ENCODE results near the gene RAB1A.

Gene RAB1A

GRCh38 chr2:65092791-65093190 is 37.1 kb downstream of the RAB1A start:
- no peak for DNase-seq (ENCODE audit: low read depth)

- no peak for DNase-seq (ENCODE audit: low read depth)
Measured at GRCh38 chr2:65085148-65085547, 44.8 kb downstream of the RAB1A start.

DNA sequence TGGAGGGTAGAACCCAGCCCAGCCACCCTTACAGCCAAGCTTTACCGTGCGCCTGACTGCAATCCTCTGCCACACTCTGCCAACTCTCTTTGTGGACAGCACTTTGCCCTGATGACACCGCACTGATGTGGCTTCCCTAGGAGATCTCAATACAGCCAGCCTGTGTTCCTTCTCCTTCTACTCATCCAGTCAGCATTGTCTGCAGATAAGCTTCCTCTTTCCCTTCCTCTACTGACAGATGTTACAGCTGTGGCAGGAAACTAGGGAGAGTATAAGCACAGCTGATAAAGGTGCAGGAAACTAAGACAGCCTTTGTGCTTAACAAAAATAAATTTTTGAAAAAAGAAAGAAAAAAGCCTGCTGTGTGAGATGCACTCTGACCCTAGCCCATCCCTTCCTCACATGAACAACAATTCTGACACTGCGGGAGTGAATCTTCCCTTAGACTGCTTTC is 48.6 kb downstream of the RAB1A start:
- DNase-seq (ENCODE audit: low read depth): no peak

- no peak for DNase-seq (ENCODE audit: low read depth)
Measured at GRCh38 chr2:65079017-65079416, 50.9 kb downstream of the RAB1A start.

GRCh38 chr2:65077898-65078297 is 52.0 kb downstream of the RAB1A start:
- DNase-seq (ENCODE audit: low read depth): no peak

DNA sequence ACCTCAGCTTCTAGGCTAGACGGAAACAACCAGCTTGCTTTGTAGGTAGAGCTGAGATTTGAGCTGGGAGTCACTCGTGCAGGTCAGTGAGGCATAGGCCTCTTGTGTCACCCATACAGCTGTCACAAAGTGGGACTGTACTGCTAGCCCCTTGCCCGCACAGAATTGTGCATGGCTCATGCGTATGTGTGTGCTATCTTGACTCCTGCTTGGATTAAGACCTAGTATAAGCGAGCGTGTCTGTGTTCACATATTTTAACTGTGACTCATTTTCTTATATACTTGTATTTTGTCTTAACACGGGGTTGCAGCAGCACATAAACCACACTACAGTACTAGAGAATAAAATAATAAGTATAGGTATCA is 53.6 kb downstream of the RAB1A start:
- DNase-seq (ENCODE audit: low read depth): no peak

GRCh38 chr2:65075605-65076344 is 54.1 kb downstream of the RAB1A start:
- DNase-seq (ENCODE audit: low read depth): no peak

GRCh38 chr2:65075176-65075575 is 54.7 kb downstream of the RAB1A start:
- DNase-seq (ENCODE audit: low read depth): no peak

DNA sequence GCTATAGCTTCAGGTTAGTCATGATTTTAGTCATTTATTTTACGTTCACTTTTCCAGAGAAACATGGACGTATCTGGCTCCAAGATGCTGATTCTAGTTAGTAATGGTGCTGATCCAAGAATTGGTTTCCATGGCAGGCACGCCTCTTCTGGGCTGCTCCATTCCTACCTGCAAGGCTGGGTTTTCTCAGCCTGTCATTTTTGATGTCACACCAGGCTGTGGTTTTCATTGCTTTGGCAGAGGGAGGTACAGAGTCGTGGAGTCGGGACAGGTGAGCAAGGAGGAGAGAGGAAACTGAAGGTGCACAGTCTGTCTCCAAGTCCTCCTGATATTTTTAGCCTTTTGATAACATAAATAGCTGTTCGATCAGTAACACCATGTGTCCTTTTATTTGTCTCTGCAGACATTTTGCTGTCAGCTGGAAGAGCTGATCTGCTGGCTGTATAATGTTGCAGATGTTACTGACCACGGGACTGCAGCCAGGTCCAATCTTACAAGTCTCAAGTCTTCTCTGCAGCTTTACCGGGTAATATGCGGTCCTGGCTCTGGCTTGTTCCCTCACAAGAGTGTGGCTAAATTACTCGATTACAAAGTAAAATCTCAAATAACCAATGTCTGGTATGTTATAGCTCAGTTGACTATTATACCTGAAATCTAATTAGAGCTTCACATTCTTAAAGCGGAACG is 55.9 kb downstream of the RAB1A start:
- no peak for DNase-seq (ENCODE audit: low read depth)

DNA sequence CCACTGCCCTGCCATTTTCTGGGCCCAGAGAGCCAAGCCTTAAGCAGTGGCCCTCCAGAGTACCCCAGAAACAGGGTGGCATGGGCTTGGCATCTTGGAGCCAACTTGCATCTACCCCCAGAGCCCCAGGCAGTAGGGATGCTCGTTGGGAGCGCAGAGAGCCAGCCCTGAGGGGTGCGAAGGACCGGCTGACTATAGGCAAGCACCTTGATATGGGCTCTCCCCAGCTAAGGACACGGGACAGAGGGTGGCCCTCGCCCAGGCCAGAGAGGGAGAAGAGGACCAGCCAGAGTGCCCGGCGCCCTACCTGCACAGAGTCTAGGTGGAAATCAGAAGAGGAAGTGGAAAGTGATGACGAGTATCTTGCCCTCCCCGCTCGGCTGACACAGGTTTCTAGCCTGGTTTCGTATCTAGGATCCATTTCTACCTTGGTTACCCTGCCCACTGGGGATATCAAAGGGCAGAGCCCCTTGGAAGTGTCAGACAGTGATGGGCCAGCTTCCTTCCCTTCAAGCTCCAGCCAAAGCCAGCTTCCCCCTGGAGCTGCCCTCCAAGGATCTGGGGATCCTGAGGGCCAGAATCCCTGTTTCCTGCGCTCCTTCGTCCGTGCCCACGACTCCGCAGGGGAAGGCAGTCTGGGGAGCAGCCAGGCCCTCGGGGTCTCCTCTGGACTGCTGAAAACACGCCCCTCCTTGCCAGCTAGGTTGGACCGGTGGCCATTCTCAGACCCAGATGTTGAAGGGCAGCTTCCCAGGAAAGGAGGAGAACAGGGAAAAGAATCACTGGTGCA is 57.5 kb downstream of the RAB1A start:
- no peak for DNase-seq (ENCODE audit: low read depth)

DNA sequence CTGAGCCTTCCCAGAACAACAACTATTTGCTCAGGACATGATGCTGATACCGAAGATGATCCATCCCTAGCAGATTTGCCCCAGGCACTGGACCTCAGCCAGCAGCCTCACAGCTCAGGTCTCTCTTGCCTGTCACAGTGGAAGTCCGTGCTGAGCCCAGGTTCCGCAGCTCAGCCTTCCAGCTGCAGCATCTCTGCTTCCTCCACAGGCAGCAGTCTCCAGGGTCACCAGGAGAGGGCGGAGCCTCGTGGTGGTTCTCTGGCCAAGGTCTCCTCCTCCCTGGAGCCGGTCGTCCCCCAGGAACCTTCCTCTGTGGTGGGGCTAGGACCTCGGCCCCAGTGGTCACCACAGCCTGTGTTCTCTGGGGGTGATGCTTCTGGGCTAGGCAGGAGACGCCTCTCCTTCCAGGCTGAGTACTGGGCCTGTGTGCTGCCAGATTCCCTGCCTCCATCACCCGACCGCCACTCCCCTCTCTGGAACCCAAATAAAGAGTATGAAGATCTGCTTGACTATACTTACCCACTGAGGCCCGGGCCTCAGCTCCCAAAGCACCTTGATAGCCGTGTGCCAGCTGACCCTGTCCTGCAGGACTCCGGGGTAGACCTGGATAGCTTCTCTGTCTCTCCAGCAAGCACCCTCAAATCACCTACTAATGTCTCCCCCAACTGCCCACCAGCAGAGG is 58.3 kb downstream of the RAB1A start:
- no peak for DNase-seq (ENCODE audit: low read depth)

DNA sequence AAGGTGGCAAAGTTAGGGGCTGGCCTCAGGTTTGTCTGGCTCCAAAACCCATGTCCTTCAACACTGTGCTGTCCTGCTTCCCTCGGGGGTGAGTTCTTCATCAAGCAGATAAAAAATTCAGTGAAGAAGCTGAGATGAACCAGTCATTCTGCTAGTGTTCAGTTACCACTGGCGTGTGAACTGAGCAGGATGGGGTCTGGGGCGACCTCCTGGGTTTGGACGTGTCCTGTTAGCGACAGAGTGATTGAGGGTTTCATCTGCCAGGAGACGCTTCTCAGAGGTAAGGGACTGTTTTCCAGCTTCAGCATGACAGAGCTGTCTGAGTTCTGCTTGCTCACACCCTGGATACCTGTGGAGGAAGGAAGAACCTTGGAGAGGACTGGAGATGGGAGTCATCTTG is 59.0 kb downstream of the RAB1A start:
- no peak for DNase-seq (ENCODE audit: low read depth)

DNA sequence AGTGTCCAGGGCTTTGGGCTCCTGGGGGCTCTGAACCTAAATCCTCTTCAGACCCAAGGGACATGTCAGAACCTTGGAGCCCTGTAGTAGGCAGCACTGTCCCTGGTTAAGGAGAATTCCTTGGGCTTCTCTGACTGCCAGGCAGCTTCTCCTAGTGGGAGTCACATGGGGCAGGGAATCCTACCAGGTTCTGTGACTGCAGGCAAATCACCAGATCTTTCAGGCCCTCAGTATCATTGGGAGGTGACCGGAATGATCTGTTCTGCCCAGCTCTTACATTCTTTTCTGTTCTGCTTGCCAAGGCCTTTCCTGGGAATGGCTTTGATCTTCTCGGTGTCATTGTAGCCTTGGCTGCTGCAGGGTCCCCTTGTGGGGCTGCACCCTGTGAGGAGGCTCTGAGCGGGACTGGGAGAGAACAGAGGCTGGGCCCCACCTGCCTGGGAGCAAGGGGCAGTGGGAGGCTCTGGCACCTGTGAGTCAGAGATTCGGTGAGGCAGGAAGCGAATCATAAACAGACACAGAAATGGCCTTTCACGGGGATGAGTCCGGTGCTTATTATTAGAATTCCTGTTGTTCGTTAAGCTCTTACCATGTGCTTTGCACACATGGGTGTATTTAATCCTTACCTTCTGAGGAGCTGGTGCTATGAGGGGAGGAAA is 59.6 kb downstream of the RAB1A start:
- DNase-seq (ENCODE audit: low read depth): no peak

DNA sequence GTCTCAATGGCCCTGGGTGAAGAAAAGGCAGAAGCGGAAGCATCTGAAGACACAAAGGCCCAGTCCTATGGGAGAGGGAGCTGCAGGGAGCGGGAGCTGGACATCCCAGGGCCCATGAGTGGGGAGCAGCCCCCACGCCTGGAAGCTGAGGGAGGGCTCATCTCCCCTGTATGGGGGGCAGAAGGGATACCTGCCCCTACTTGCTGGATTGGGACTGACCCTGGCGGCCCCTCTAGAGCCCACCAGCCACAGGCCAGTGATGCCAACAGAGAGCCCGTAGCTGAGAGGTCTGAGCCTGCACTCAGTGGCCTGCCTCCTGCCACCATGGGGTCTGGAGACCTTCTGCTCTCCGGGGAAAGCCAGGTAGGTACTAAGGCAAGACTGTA is 60.5 kb downstream of the RAB1A start:
- DNase-seq (ENCODE audit: low read depth): no peak

DNA sequence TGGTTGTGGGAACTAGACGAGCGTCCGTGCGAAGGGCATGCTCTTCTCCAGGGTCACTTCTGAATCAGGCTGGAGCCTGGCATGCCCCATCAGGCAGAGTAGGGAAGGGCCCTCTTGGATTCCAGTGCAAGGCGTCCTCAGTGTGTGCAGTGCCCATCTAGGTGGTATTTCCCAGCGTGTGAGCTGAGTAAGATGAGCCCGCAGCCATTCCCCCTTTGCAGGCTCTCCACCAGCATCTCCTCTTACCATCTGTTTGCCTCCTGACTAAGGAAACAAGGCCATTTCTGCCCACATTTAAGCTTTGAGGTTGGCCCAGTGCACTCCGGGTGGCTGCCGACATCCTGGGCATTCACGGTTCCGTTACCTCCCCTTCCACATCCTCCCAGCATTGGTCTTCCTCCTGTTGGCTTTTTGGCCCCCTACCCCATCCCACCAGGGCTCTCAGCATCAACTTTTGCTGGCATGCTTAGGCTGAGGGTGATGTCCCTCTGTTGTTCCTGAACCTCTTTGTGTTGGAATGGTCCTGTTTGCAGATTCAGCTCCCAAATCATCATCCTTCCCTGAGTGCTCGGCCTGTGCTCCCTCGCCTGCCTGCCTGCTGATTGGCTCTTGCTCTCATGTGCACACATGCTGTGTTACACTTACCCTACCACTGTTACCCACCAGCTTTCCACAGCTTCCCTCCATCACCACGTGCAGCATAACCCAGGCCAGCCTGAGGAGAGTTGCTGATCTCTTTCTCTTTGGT is 61.9 kb downstream of the RAB1A start:
- DNase-seq (ENCODE audit: low read depth): no peak

- DNase-seq (ENCODE audit: low read depth): peak; percentile 94
Measured at GRCh38 chr2:65064728-65065552, 65.0 kb downstream of the RAB1A start.

- DNase-seq (ENCODE audit: low read depth): no peak
Measured at GRCh38 chr2:65062843-65063825, 66.8 kb downstream of the RAB1A start.

DNA sequence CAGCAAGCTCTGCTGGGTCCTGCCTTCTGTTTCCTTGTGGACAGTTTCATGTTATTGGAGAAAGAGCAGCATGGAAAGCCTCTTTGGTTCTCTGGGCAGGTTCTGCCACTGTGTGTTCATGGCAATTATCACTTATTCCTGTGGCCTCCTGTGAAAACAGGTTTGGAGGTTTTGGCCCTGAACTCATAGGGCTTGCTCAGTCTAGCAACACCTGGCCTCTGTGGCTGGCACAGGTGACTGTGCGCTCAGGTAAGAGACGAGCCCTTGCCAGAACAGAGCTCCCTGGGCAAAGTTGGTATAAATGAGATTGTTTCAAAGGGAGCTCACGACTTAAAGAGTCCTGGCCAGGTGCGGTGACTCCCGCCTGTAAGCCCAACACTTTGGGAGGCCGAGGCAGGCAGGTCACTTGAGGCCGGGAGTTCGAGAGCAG is 68.0 kb downstream of the RAB1A start:
- no peak for DNase-seq (ENCODE audit: low read depth)

Data from fibroblast of the conjunctiva (primary cell).